ENCODE data around the gene GMEB1.
"Not testable (repeated sequence)": the region's sequence is repeated elsewhere in the genome, so short reads cannot be mapped to it uniquely, and the experiment has no call there.

Gene GMEB1, protein sequence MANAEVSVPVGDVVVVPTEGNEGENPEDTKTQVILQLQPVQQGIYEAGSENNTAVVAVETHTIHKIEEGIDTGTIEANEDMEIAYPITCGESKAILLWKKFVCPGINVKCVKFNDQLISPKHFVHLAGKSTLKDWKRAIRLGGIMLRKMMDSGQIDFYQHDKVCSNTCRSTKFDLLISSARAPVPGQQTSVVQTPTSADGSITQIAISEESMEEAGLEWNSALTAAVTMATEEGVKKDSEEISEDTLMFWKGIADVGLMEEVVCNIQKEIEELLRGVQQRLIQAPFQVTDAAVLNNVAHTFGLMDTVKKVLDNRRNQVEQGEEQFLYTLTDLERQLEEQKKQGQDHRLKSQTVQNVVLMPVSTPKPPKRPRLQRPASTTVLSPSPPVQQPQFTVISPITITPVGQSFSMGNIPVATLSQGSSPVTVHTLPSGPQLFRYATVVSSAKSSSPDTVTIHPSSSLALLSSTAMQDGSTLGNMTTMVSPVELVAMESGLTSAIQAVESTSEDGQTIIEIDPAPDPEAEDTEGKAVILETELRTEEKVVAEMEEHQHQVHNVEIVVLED
- 22.0 to 53.4 (median 41.1) reads per million in 3 experiments for total RNA-seq

DNA sequence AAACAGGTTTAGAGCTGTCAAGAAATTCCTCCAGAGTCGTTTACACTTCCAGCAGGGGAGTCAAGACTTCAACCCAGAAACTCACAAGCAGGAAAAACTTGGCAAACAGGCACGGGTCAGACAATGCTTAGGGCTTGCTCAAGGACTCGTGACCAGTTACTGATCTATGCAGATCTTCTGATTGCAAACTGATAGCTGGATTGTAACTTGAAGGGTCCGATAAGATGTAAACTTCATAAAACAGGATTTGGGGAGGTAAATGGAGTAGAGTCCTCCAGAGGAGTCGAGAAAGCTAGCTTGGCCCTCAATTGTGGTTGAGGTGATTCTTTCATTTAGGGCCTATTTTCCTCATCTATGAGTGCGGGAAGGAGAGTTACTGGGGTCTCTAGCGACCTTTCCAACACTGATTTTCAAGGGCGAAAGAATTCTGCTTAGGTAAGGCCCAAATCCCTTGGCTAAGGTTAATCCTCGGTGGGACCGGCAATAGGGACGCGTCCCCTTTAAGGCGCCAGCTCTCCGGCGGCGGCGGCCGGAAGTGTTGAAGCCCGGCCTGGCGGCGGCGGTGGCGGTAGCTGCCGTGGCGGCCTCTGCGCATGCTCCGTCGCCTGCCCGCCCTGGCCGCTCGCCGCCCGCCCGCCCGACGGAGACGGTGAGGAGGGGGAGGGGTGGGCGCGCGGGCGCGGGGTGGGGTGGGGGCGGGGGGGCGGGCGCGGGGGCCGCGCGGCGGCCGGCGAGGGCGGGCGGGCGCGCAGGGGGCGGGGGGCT, at the start of gene GMEB1:
GMEB1 (plus strand) TSS at position 594 of the 765 bp plus-strand sequence. CDS start 14,829 bp downstream, outside the sequence.
- peak; percentile 82 for DNase-seq

DNA sequence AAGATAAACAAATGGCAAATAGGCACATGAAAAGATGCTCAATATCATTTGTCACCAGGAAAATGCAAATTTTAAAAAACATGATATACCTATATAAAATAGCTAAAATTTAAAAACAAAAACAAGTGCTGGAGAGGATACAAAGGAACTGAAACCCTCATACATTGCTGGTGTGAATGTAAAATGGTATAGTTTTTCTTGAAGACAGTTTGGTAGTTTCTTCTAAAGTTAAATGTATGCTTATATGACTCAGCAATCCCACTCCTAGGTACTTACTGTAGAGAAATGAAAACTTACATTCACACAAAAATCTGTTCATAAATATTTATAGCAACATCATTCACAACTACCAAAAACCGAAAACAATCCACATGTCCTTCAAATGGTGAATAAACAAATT, 36.9 kb upstream of the GMEB1 start:
- no peak for DNase-seq

DNA sequence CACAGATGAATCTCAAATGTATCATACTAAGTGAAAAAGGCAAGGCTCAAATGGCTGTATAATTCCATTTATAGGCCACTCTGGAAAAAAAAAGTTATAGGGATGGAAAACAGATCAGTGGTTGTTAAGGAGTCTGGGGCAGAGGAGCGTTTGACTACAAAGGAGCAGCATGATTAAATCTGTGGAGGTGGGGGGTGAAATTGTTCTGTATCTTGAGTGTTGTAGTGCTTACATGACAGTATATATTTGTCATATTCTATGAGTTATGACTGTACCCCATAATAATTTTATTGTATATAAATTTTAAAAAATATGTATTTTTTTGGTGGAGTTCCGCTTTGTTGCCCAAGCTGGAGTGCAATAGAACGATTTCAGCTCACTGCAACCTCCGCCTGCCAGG, 36.0 kb upstream of the GMEB1 start:
- no peak for DNase-seq

DNA sequence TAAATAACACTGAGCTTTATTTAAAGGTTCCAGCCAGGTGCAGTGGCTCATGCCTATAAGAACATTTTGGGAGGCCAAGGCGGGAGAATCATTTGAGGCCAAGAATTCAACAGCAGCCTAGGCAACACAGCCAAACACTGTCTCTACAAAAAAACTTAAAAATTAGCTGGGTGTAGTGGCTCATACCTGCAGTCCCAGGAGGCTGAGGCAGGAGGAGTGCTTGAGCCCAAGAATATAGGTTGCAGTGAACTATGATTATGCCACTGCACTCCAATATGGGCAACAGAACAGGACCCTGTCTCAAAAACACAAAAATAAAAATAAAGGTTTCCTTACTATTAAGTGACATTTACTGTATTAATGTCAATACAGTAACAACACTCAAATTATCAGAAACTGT, 27.8 kb upstream of the GMEB1 start:
- peak; percentile 24 for DNase-seq

DNA sequence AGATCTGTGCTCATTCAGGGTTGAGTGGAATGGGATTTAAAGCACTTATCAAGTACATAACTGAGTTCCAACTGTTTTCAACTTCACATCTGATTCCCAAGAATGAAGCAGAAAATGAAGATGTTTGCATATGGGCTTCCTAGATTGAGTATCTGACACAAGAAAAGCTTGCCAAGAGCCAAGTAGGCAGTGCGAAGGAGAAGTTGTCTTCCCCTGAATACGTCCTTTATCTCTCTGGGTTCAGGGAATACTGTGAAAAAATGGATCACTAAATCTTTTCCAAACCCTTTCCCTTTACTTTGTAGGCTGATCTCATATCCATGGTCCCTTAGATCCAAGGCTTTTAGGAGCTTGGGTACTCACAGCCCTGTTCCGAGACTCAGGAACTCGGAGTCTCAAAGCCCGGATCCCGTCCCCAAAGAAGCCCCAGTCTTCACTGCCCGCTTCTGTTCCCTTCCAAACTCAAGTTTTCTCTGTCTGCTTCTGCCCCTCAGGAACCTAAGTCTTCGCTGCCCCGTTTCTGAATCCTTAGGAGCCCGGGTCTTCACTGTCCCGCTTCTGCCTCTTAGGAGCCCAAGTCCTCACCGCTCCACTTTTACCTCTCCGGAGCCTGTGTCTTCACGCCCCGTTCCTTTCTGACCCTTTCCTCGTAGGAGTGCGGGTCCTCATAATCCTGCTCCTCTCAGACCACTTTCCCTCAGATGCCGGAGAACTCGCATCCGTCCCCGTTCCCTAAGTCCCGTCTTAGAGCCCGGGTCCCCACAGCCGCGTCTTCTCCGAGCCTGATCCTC, 26.3 kb upstream of the GMEB1 start:
- DNase-seq = no peak

DNA sequence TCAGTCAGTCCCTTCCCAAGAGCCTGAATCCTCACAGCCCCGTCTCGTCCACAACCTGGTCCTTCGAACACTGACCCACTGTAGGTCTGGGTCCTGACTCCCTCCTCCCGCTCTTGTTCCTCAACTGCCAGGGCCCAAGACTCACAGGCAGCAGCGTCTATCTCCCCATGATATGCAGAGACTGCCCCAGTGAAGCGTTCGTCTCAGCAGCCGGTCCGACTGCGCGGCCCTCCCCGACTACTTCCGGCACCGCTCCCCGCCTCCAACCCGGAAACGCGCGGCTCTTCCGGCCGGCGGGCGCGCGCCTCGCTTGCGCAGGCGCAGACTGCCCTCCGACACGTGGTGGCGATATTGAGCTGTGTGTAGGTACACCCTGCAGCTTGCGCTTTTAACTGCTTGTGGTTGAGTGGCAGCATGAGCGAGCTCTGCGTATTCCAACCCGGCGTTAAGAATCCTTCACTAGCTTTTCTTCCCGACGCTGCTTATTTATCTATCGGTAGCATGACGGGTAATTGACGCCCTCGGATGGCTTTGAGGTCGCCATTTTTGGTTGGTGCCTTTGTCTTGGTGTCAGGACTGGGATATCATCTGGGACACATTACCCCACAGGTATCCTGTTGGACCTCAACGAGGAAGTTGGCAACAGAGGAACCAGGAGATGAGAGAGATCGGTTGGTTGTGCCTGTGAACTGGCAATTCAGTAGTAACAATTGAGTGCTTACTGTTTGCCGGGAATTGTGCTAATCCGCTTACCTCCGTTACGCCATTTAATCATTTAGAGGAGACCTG, 25.5 kb upstream of the GMEB1 start, which contains the start of gene TAF12:
TAF12 (minus strand) TSS at position 221 of the 789 bp plus-strand sequence. CDS start 20,986 bp downstream, outside the sequence.
- peak; percentile 87 for DNase-seq

DNA sequence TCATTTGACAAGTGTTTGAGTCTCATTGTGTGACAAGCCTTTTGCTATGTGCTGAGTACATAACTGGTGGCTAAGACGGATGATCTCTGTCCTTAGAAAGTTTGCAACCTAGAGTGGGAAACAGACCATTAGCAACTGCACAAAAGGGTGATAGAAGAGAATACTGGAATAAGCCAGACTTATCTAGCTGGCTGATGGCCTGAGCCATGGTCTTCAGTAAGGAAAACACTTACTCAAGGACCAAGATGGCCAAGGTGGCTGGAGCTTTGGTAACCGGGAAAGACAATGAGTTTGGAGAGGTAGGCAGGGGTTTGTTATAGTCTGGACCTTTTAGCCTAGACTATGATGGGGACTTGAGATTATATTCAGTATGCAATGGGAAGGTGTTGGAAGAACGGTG, 24.1 kb upstream of the GMEB1 start:
- no peak for DNase-seq

DNA sequence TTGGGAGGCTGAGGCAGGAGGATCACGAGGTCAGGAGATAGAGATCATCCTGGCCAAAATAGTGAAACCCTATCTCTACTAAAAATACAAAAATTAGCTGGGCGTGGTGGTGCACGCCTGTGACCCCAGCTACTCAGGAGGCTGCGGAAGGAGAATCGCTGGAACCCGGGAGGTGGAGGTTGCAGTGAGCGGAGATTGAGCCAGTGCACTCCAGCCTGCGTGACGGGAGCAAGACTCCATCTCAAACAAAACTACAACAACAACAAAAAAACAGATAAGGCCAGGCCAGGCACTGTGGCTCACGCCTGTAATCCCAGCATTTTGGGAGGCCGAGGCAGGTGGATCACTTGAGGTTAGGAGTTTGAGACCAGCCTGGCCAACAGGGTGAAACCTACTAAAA, 23.2 kb upstream of the GMEB1 start:
- DNase-seq = not testable (repeated sequence)

DNA sequence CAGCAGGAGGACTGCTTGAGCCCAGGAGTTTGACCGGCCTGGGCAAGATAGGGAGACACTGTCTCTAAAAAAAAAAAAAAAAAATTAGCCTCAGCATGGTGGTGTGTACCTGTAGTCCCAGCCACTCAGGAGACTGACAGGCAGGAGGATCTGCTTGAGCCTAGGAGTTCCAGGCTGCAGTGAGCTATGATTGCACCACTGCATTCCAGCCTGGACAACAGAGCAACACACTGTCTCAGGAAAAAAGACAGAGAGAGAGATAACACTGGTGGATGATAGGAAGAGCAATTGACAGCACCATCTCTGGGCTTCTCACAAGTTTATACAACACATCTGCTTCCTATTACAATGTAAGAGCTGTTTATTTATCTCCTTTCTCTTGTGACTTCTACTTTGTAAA, 22.5 kb upstream of the GMEB1 start:
- DNase-seq = no peak

DNA sequence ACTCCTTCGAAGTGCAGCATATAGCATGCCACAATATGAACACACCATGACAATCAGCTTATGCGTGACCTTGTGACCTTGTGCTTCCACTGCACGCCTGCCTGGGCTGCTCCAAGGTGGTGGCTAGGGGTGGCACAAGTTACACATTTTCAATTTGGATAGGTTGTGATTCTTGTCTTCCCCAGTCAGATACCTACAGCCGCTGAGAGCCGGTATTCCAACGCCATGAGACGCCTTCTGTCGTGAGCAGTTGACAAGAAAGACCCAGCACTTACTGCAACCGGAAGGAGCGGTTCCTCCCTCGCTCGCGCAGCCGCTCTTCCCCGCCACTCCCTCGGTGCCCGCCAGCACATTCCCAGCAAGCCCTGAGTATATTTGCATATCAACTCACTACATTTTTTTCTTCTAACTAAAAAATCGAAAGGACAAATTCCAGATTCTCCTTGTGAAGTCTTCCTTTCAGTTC, 20.5 kb upstream of the GMEB1 start:
- peak; percentile 95 for DNase-seq

DNA sequence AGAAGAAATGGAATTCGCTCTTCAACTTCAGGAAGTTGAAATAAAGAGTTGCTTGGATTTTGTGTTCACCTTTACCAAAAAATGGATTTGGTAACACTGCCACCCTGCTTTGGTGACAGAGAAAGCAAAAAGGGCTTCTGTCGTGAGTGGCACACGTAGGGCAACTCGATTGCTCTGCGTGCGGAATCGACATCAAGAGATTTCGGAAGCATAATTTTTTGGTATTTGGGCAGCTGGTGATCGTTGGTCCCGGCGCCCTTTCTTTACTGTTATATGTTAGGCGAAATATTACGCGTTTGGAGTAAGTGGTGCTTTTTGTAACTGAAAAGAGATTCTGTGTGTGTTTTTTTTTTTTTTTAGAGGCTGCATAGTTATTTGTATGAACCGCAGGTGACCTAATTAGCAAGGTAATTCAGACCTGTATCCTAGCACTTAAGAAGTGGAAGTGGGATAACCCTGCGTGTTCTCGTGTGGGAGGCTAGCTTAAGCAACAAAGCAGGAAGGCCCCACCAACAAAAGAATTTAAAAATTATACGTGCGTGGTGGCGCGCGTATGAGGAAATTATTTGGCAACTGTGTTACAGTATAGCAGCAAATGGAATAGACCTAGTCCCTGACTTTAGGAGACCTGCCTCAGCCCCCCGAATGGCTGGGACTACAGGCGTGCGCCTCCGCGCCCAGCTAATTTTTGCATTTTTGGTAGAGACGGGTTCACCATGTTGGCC, 19.9 kb upstream of the GMEB1 start, which contains the start of gene RNU11:
RNU11 (plus strand) TSS at position 127 of the 725 bp plus-strand sequence.
- peak; percentile 94 for DNase-seq

DNA sequence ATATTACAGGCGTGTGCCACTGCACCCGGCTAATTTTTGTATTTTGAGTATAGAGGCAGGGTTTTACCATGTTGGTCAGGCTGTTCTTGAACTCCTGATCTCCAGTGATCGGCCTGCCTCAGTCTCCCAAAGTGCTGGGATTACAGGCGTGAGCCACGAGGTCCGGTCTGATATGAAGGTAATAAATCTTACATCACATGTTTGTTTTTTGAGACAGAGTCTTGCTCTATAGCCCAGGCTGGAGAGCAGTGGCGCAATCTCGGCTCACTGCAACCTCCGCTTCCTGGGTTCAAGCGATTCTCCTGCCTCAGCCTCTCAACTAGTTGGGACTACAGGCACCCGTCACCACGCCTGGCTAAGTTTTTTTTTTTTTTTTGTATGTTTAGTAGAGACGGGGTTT, 15.5 kb upstream of the GMEB1 start:
- not testable (repeated sequence) for DNase-seq

DNA sequence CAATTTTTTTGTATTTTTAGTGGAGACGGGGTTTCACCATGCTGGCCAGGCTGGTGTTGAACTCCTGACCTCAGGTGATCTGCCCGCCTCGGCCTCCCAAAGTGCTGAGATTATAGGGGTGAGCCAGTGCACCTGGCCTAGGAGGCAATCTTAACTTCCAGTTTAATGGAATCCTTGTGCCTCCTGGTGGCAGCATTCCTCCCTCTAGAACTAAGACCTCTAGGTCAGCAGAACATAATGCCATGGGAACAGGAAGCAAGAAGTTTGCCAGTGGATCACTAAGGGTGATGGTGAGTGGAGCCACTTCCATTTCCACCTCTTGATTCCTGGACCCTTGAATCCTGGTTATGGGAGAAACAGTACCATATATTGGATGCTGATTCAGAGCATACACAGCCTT, 14.7 kb upstream of the GMEB1 start:
- DNase-seq = not testable (repeated sequence)

DNA sequence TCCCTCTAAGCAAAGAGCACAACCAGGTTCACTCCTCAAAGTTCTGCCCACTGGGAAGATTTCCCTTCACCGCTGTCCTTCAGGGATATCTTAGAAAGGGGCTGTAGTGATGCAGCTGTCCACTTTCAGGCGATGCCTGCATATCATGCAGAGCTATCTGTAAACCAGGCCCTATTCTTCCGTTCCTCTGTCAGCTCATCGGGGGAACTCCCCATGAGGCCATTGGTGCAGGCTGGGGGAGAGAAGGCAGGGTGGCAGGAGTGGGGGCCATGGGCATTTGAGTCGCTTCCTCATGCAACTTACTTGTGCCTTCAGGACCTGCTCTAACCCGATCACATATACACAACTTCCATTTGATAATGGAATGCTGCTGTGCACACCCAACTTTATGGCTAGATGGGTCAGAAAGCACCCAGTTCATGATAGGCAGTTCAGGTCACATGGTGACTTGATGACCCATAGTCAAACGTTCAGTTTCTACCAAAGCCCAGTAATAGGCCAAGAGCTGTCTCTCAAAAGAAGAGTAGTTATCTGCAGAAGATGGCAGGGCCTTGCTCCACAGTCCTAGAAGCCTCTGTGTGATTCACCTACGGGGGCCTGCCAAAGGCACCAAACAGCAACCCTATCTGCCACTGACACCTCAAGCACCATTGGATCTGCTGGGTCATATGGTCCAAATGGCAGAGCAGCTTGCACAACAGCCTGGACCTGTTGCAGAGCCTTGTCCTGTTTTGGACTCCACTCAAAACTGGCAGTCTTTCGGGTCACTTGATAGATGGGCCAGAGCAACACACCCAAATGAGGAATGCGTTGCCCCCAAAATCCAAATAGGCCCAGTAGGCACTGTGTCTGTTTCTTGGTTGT, 12.9 kb upstream of the GMEB1 start:
- DNase-seq = not testable (repeated sequence)

DNA sequence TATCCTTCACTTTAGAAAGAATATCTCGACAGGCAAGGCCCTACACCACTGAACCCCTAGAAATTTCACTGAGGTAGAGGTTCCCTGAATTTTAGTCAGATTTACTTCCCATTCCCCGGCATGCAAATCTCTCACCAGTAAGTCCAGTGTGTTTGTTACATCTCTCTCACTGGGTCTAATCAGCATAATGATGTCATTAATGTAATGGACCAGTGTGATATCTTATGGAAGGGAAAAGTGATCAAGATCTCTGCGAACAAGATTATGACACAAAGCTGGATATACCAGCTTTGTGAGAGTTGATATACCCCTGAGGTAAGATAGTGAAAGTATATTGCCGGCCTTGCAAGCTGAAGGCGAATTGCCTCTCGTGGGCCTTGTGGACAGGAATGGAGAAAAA, 12.2 kb upstream of the GMEB1 start:
- DNase-seq = no peak

DNA sequence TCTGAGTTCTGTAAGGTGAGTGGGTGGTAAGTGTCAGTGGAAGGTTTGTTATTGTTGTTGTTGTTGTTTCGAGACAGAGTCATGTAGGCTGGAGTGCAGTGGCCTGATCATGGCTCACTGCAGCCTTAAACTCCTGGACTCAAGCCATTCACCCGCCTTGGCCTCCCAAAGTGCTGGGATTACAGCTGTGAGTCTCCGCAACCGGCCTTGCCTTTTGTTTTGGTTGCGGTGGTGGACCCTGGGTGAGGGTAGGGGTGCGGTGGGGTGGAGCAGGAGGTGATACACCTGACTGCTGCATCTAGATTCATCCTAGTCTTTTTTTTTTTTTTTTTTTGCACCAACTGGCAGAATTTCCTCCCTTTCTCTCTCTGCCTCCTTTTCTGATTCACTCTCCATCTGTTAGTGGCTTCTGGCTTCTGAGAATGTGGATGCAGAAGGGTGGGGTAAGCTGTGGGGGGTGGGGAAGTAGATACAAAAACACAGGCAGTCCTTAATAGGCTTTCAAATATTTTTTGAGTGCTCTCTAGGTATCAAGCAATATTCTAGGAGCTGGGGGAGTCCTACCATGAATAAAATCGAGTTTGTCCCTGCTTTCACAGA, 4.6 kb upstream of the GMEB1 start:
- no peak for DNase-seq

DNA sequence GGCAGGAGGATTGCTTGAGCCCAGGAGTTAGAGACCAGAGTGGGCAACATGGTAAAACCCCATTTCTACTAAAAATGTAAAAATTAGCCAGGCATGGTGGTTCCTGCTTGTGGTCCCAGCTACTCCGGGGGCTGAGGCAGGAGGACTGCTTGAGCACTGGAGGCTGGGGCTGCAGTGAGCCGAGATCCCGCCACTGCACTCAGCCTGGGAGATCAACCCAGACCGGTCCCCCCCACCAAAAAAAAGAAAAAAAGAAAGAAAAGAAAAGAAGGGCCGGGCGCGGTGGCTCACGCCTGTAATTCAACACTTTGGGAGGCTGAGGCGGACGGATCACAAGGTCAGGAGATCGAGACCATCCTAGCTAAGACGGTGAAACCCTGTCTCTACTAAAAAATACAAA, 1.8 kb upstream of the GMEB1 start:
- DNase-seq = no peak

DNA sequence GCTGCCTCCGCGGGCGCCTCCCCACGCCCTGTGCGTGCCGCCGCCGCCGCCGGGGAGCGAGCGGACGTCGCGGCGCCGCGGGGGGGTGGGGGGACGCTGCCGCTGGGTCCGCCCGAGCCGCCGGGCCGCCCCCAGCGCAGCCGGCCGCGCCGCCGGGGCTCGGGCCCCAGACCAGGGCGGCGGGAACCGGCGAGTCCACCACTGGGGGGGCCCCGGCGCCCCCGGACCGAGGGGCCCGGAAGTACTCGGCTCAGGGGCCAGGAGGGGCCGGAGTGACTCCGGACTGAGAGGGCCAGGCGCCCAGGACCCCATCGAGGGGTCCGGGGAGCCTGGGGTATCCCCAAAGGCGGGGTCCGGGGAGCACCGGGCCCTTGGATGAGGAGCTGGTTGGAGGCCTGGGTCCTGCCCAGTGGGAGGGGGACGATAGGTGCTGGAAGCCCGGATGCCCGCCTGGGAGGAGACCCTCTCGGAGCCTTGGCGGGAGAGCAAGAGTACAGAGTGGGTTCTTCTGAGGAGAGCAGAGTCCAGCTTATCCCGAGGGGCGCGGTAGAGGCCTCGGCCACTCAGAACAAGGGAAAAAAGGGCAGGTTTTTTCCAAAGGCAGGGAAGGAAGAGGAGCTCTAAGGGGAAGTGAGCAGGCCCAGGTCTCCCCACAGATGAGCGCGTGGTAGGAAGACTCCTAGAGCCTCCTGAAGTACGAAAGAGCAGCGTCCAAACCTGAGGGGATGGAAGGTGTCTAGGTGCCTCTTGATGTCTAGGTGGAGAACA, 556 bp downstream of the GMEB1 start:
- peak; percentile 30 for DNase-seq

Measured in central memory CD4-positive, alpha-beta T cell (primary cell).